Measurements from ENCODE around the gene EVI5L.

- no peak for TF ChIP-seq POLR2A (IDR thresholded peaks at IDR 0.05)
- TF ChIP-seq CTCF (IDR thresholded peaks at IDR 0.05), result no peak
Measured at GRCh38 chr19:7788178-7788932, 41.7 kb upstream of the EVI5L start.
